ENCODE data around the gene LMBRD2.

Gene LMBRD2

GRCh38 chr5:36099748-36100147 lies 51.9 kb downstream of the LMBRD2 start:
- DNase-seq, result no peak

GRCh38 chr5:36096486-36096885 lies 55.2 kb downstream of the LMBRD2 start:
- no peak for DNase-seq

GRCh38 chr5:36089989-36090388 lies 61.7 kb downstream of the LMBRD2 start:
- DNase-seq, result peak; percentile 40 to 51 (median 44)

- peak; percentile 37 to 48 (median 47) for DNase-seq
Observed at GRCh38 chr5:36079200-36079781, 72.4 kb downstream of the LMBRD2 start.

- DNase-seq, result no peak
Observed at GRCh38 chr5:36078430-36078829, 73.3 kb downstream of the LMBRD2 start.

GRCh38 chr5:36073595-36074216 lies 78.0 kb downstream of the LMBRD2 start:
- no peak for DNase-seq

- no peak for DNase-seq
Observed at GRCh38 chr5:36070687-36071571, 80.8 kb downstream of the LMBRD2 start.

GRCh38 chr5:36068751-36069281 lies 82.9 kb downstream of the LMBRD2 start:
- no peak for DNase-seq

- no peak for DNase-seq
Observed at GRCh38 chr5:36066540-36067210, 85.0 kb downstream of the LMBRD2 start, which contains the start of gene UGT3A2. UGT3A2 (minus strand) TSS chr5:36066882; CDS start chr5:36066789, 93 bp downstream.

- DNase-seq, result no peak
Observed at GRCh38 chr5:36066001-36066539, 85.6 kb downstream of the LMBRD2 start.

GRCh38 chr5:36060420-36060887 lies 91.2 kb downstream of the LMBRD2 start:
- peak in 1 of 3 donors; percentile 18 for DNase-seq

- peak in 1 of 3 donors; percentile 13 for DNase-seq
Observed at GRCh38 chr5:36059571-36060419, 91.9 kb downstream of the LMBRD2 start.

- DNase-seq, result peak in 1 of 3 donors; percentile 6
Observed at GRCh38 chr5:36058776-36059175, 92.9 kb downstream of the LMBRD2 start.

GRCh38 chr5:36057386-36057785 lies 94.3 kb downstream of the LMBRD2 start:
- DNase-seq, result peak in 1 of 3 donors; percentile 11

GRCh38 chr5:36056422-36056821 lies 95.3 kb downstream of the LMBRD2 start:
- no peak for DNase-seq

GRCh38 chr5:36055984-36056383 lies 95.7 kb downstream of the LMBRD2 start:
- DNase-seq, result peak in 1 of 3 donors; percentile 10

- DNase-seq, result peak in 1 of 3 donors; percentile 0
Observed at GRCh38 chr5:36054647-36055046, 97.0 kb downstream of the LMBRD2 start.

GRCh38 chr5:36052538-36052937 lies 99.1 kb downstream of the LMBRD2 start:
- DNase-seq, result no peak

GRCh38 chr5:36049949-36050348 lies 101.7 kb downstream of the LMBRD2 start:
- DNase-seq, result no peak

Measured in suppressor macrophage treated with lipopolysaccharide for 1 hour (primary cell).